Measurements from ENCODE around the gene TACR1.

- TF ChIP-seq CTCF (CRISPR knock-in tag; IDR thresholded peaks at IDR 0.05) (no peak), EP300 (IDR thresholded peaks at IDR 0.05; ENCODE audit: low read depth in 2 of 2, low read length in 2 of 2) (no peak), EP300 (CRISPR knock-in tag; IDR thresholded peaks at IDR 0.05; ENCODE audit: borderline replicate concordance) (no peak), ISX (CRISPR knock-in tag; conservative IDR thresholded peaks at IDR 0.05) (no peak), SIN3A (IDR thresholded peaks at IDR 0.05; ENCODE audit: borderline replicate concordance, low read depth, low read length) (no peak), MTF2 (CRISPR knock-in tag; IDR thresholded peaks at IDR 0.05; ENCODE audit: borderline replicate concordance) (no peak), ZNF766 (CRISPR knock-in tag; IDR thresholded peaks at IDR 0.05; ENCODE audit: borderline replicate concordance) (no peak), NFE2L1 (CRISPR knock-in tag; IDR thresholded peaks at IDR 0.05; ENCODE audit: borderline replicate concordance) (no peak), MBD4 (IDR thresholded peaks at IDR 0.05; ENCODE audit: borderline replicate concordance, low read length) (no peak), ZNF629 (CRISPR knock-in tag; conservative IDR thresholded peaks at IDR 0.05) (no peak), ZBTB14 (CRISPR knock-in tag; IDR thresholded peaks at IDR 0.05) (no peak), POLR2A (IDR thresholded peaks at IDR 0.05; ENCODE audit: insufficient read depth in 1 of 2, low read depth in 2 of 2, low read length in 2 of 2) (no peak), STAT6 (CRISPR knock-in tag; IDR thresholded peaks at IDR 0.05; ENCODE audit: borderline replicate concordance) (no peak), ZKSCAN8 (CRISPR knock-in tag; IDR thresholded peaks at IDR 0.05; ENCODE audit: borderline replicate concordance) (no peak), KAT2B (IDR thresholded peaks at IDR 0.05; ENCODE audit: borderline replicate concordance, low read depth, low read length) (no peak)
These were observed 5.5 kb upstream of the TACR1 start for GRCh38 chr2:75204833-75205232.
